AG10803 (cell line): ENCODE data around the gene TAS2R39.
A peak's percentile ranks its signal among the peaks of the same experiment; 100 is the strongest.

ENCODE experiments used
- DNase-seq: peaks from one replicate; pipeline ENCODE4 v3.0.0; 2010; ENCODE audit warnings: low read depth
- H3K4me3 ChIP-seq: 2 replicates; pipeline ENCODE4 v1.5.1; 2011; ENCODE audit warnings: mild to moderate bottlenecking, low read length, control low read depth
- CTCF ChIP-seq: conservative IDR thresholded peaks from 2 replicates; pipeline ENCODE4 v1.5.1; 2011; ENCODE audit warnings: mild to moderate bottlenecking, low read length, control low read depth, inconsistent platforms

Gene TAS2R39

GRCh38 chr7:143227806-143228205, 44.6 kb downstream of the TAS2R39 start:
- no peak for TF ChIP-seq CTCF
- DNase-seq: peak; percentile 16
- H3K4me3 ChIP-seq: no peak overlapping the region

- DNase-seq: peak; percentile 15
- no peak overlapping the region for H3K4me3 ChIP-seq
- no peak for TF ChIP-seq CTCF
Observed at GRCh38 chr7:143229054-143229790, 46.0 kb downstream of the TAS2R39 start.

- no peak for TF ChIP-seq CTCF
- DNase-seq: no peak
Observed at GRCh38 chr7:143230602-143231457, 47.6 kb downstream of the TAS2R39 start.

More at GRCh38 chr7:143230602-143231457, 47.6 kb downstream of the TAS2R39 start:
- H3K4me3 ChIP-seq: no peak overlapping the region
